Panc1 (cell line): ENCODE data around the gene TFG. TPM values are rescaled to one million over a fixed set of nuclear protein-coding genes. Genes with fewer than 3 reads are reported as not detected.

Experiments used
- ATAC-seq: fragments of 200-7000 bp; cut with Tn5 transposase; 2 replicates; pipeline ENCODE4 v1.9.1; 2020; ENCODE audit warnings: mild to moderate bottlenecking, moderate library complexity
- BruUV-seq: library from RNA; stranded (reverse); fragments of 400-500 nt; replicated peaks from 2 replicates; lab custom pipeline; 2021; lab: Mats Ljungman, UMichigan
- CTCF ChIA-PET: fragments of 300-600 bp; sonication (Branson Sonifier 250); formaldehyde crosslinking; loops from one replicate; lab custom pipeline; 2022; ENCODE audit warnings: antibody characterized with exemption; lab: Charles Lee
- POLR2A ChIA-PET: fragments of 300-600 bp; sonication (Branson Sonifier 250); formaldehyde crosslinking; loops from one replicate; lab custom pipeline; 2022; ENCODE audit warnings: antibody characterized with exemption; lab: Charles Lee
- DNase-seq: peaks from one replicate; pipeline ENCODE4 v3.0.0-alpha.2; 2010; ENCODE audit warnings: low read depth, low spot score
- H3K27ac ChIP-seq: 2 replicates; pipeline ENCODE4 v1.5.1; 2011; ENCODE audit warnings: mild to moderate bottlenecking, low read length, inconsistent platforms
- H3K27me3 ChIP-seq: fragments of 200-500 bp; sonication (Bioruptor generic); 2 replicates; pipeline ENCODE4 v1.6.0; 2014; ENCODE audit warnings: low read length, inconsistent platforms; ENCODE audit not compliant: control insufficient read depth, insufficient read depth
- H3K36me3 ChIP-seq: fragments of 200-500 bp; sonication (Bioruptor generic); 2 replicates; pipeline ENCODE4 v1.5.1; 2014; ENCODE audit warnings: inconsistent platforms, mild to moderate bottlenecking, low read length, moderate library complexity; ENCODE audit not compliant: control insufficient read depth, insufficient read depth
- H3K4me1 ChIP-seq: 2 replicates; pipeline ENCODE4 v1.5.1; 2011; ENCODE audit warnings: inconsistent platforms, mild to moderate bottlenecking, low read length, moderate library complexity; ENCODE audit not compliant: control insufficient read depth, insufficient read depth
- H3K4me3 ChIP-seq, 2 experiments: 2 replicates each; pipeline ENCODE4 v1.5.1; 2011 to 2012; ENCODE audit warnings: low read depth in 2 of 2, low read length in 2 of 2, mild to moderate bottlenecking in 2 of 2, inconsistent platforms in 1 of 2, moderate library complexity in 1 of 2
- H3K9me3 ChIP-seq: fragments of 200-500 bp; sonication (Bioruptor generic); 2 replicates; pipeline ENCODE4 v1.5.1; 2014; ENCODE audit warnings: low read depth, mild to moderate bottlenecking, inconsistent platforms, low read length, moderate library complexity; ENCODE audit not compliant: control insufficient read depth, insufficient read depth
- POLR2AphosphoS5 ChIP-seq: IDR thresholded peaks from 2 replicates; pipeline ENCODE4 v1.6.1; 2012; ENCODE audit warnings: mild to moderate bottlenecking, low read depth, low read length, moderate library complexity
- REST ChIP-seq, 2 experiments: IDR thresholded peaks; 2 replicates each; pipeline ENCODE4 v1.6.1; 2011 to 2012; ENCODE audit warnings: low read depth in 2 of 2, control low read depth in 1 of 2, low read length in 1 of 2, mild to moderate bottlenecking in 1 of 2, moderate library complexity in 1 of 2; ENCODE audit not compliant: insufficient read depth in 1 of 2
- SIN3A ChIP-seq: IDR thresholded peaks from 2 replicates; pipeline ENCODE4 v1.6.1; 2012; ENCODE audit warnings: low read depth, mild to moderate bottlenecking, low read length, moderate library complexity, borderline replicate concordance; ENCODE audit not compliant: insufficient read depth
- TCF7L2 ChIP-seq: IDR thresholded peaks from 2 replicates; pipeline ENCODE4 v1.6.1; 2011; ENCODE audit warnings: mild to moderate bottlenecking, low read depth, low read length, inconsistent platforms
- in situ Hi-C: cut with HindIII; loops from 2 replicates; pipeline ENCODE4 v1.10.0; 2016; ENCODE audit warnings: low sequenced_read_pairs, low pct_unique_long_range_greater_than_20kb
- intact Hi-C: fragments of 100-400 bp; cut with micrococcal nuclease; formaldehyde crosslinking; loops from one replicate; pipeline ENCODE4 v1.10.0; 2022; ENCODE audit not compliant: unreplicated experiment
- total RNA-seq: library from RNA; stranded (reverse); gene quantifications from one replicate; pipeline ENCODE4 v1.2.1, GENCODE V29; 2021; ENCODE audit not compliant: unreplicated experiment
- TF ChIP-seq, protein P1 (sequence below): fragments of 450-650 bp; IDR thresholded peaks from 2 replicates; pipeline ENCODE4 v1.5.1; 2017; ENCODE audit warnings: mild to moderate bottlenecking

Gene TFG
- total RNA-seq, 1 experiment from 2014 or later, result 159 TPM

- in situ Hi-C loops (no loop called here), intact Hi-C loops (no loop called here)
- H3K9me3 ChIP-seq, result no peaks in the 10 kb centered on the region
- BruUV-seq, result no TSS peak
- no peaks in the 10 kb centered on the region for H3K4me1 ChIP-seq
- H3K27ac ChIP-seq, result no peak overlapping the region
- ChIA-PET CTCF (no interaction called here), POLR2A (no interaction called here)
- no peak overlapping the region for H3K4me3 ChIP-seq
- ATAC-seq (no peak), DNase-seq (no peak)
- no peaks in the 10 kb centered on the region for H3K36me3 ChIP-seq
- TF ChIP-seq REST (IDR thresholded peaks at IDR 0.05; ENCODE audit: insufficient read depth in 1 of 2, low read depth in 2 of 2, low read length in 1 of 2), result no peak
- no peak for TF ChIP-seq POLR2AphosphoS5
- no peak for TF ChIP-seq SIN3A
- TF ChIP-seq TCF7L2, result no peak
- TF ChIP-seq, protein P1, sequence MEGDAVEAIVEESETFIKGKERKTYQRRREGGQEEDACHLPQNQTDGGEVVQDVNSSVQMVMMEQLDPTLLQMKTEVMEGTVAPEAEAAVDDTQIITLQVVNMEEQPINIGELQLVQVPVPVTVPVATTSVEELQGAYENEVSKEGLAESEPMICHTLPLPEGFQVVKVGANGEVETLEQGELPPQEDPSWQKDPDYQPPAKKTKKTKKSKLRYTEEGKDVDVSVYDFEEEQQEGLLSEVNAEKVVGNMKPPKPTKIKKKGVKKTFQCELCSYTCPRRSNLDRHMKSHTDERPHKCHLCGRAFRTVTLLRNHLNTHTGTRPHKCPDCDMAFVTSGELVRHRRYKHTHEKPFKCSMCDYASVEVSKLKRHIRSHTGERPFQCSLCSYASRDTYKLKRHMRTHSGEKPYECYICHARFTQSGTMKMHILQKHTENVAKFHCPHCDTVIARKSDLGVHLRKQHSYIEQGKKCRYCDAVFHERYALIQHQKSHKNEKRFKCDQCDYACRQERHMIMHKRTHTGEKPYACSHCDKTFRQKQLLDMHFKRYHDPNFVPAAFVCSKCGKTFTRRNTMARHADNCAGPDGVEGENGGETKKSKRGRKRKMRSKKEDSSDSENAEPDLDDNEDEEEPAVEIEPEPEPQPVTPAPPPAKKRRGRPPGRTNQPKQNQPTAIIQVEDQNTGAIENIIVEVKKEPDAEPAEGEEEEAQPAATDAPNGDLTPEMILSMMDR, result no peak
- H3K27me3 ChIP-seq, result peaks cover 9% of the 10 kb centered on the region; the same call in 1 of the 2 replicates
Observed at GRCh38 chr3:100765437-100765975, 56.2 kb downstream of the TFG start.

GRCh38 chr3:100766069-100766468 is 56.8 kb downstream of the TFG start:
- intact Hi-C loops, result no loop called here
- in situ Hi-C loops, result no loop called here
- no peaks in the 10 kb centered on the region for H3K9me3 ChIP-seq
- no peaks in the 10 kb centered on the region for H3K36me3 ChIP-seq
- TF ChIP-seq TCF7L2 (no peak), REST (IDR thresholded peaks at IDR 0.05; ENCODE audit: insufficient read depth in 1 of 2, low read depth in 2 of 2, low read length in 1 of 2) (no peak), SIN3A (no peak), POLR2AphosphoS5 (no peak)
- TF ChIP-seq, protein P1, result no peak
- H3K27ac ChIP-seq, result no peak overlapping the region
- peaks cover 9% of the 10 kb centered on the region; the same call in 1 of the 2 replicates for H3K27me3 ChIP-seq
- no TSS peak for BruUV-seq
- POLR2A ChIA-PET, result no interaction called here
- no peak for DNase-seq
- no peaks in the 10 kb centered on the region for H3K4me1 ChIP-seq
- CTCF ChIA-PET, result no interaction called here
- no peak overlapping the region for H3K4me3 ChIP-seq
- no peak for ATAC-seq
